Neural cell (in vitro differentiated cells): ENCODE data around the gene PABPC1L. TPM values are rescaled to one million over a fixed set of nuclear protein-coding genes. Genes with fewer than 3 reads are reported as not detected.

Experiments
- H2AFZ ChIP-seq: fragments of 200-600, 300-800 bp; sonication (generic), shearing (Covaris generic); 2 replicates; pipeline ENCODE4 v1.6.0; 2014; ENCODE audit warnings: low read depth, mild to moderate bottlenecking, antibody characterized with exemption, low read length, moderate library complexity
- H3F3A ChIP-seq: fragments of 200-600 bp; shearing (Covaris generic); 2 replicates; pipeline ENCODE4 v1.6.1; 2016; ENCODE audit warnings: mild to moderate bottlenecking, moderate library complexity, mixed read lengths, antibody characterized with exemption, low read length; ENCODE audit not compliant: insufficient read depth, poor library complexity, severe bottlenecking
- H3K27ac ChIP-seq: fragments of 200-600, 300-800 bp; sonication (generic), shearing (Covaris generic); 2 replicates; pipeline ENCODE4 v1.5.1; 2014; ENCODE audit warnings: mild to moderate bottlenecking, low read length, moderate library complexity
- H3K27me3 ChIP-seq: fragments of 300-800, 200-600 bp; sonication (generic), shearing (Covaris generic); 2 replicates; pipeline ENCODE4 v1.6.0; 2014; ENCODE audit warnings: mild to moderate bottlenecking, low read depth, low read length, moderate library complexity; ENCODE audit not compliant: insufficient read depth
- H3K36me3 ChIP-seq: fragments of 300-800, 200-600 bp; sonication (generic), shearing (Covaris generic); 2 replicates; pipeline ENCODE4 v1.5.1; 2014; ENCODE audit warnings: mild to moderate bottlenecking, antibody characterized with exemption, low read length, moderate library complexity; ENCODE audit not compliant: insufficient read depth
- H3K4me2 ChIP-seq: fragments of 300-800, 200-600 bp; sonication (generic), shearing (Covaris generic); 2 replicates; pipeline ENCODE4 v1.6.0; 2014; ENCODE audit warnings: mild to moderate bottlenecking, low read length
- H3K4me3 ChIP-seq: fragments of 300-800, 200-600 bp; sonication (generic), shearing (Covaris generic); 2 replicates; pipeline ENCODE4 v1.5.1; 2014; ENCODE audit warnings: mild to moderate bottlenecking, low read length, moderate library complexity
- H3K79me2 ChIP-seq: fragments of 200-600 bp; shearing (Covaris generic); replicated peaks from 2 replicates; pipeline ENCODE4 v1.6.0; 2014; ENCODE audit warnings: mild to moderate bottlenecking, low read length, moderate library complexity; ENCODE audit not compliant: insufficient read depth
- H3K9ac ChIP-seq: fragments of 300-800, 200-600 bp; sonication (generic), shearing (Covaris generic); 2 replicates; pipeline ENCODE4 v1.6.1; 2016; ENCODE audit warnings: mild to moderate bottlenecking, low read length, mixed read lengths
- H3K9me2 ChIP-seq: fragments of 200-600 bp; shearing (Covaris generic); 2 replicates; pipeline ENCODE4 v1.6.1; 2016; ENCODE audit warnings: mild to moderate bottlenecking, low read length, mixed read lengths; ENCODE audit not compliant: insufficient read depth
- H3K9me3 ChIP-seq: fragments of 200-600, 300-800 bp; sonication (generic), shearing (Covaris generic); 2 replicates; pipeline ENCODE4 v1.6.1; 2016; ENCODE audit warnings: mild to moderate bottlenecking, mixed run types, low read length, moderate library complexity, mixed read lengths
- H4K20me1 ChIP-seq: fragments of 200-600 bp; shearing (Covaris generic); 2 replicates; pipeline ENCODE4 v1.6.1; 2016; ENCODE audit warnings: mild to moderate bottlenecking, mixed run types; ENCODE audit not compliant: insufficient read depth
- CTCF ChIP-seq: fragments of 450-650 bp; IDR thresholded peaks from 2 replicates; pipeline ENCODE4 v1.5.1; 2014; ENCODE audit warnings: antibody characterized with exemption, mild to moderate bottlenecking, moderate library complexity; ENCODE audit not compliant: poor library complexity, severe bottlenecking
- EP300 ChIP-seq: fragments of 450-650 bp; conservative IDR thresholded peaks from 2 replicates; pipeline ENCODE4 v1.6.1; 2014; ENCODE audit warnings: antibody characterized with exemption, mild to moderate bottlenecking, moderate library complexity; ENCODE audit not compliant: poor library complexity, severe bottlenecking
- EZH2 ChIP-seq: fragments of 200-600, 300-800 bp; shearing (Covaris generic), sonication (generic); IDR thresholded peaks from 2 replicates; pipeline ENCODE4 v1.6.1; 2014; ENCODE audit warnings: antibody characterized with exemption, low read length, borderline replicate concordance, mild to moderate bottlenecking; ENCODE audit not compliant: insufficient read depth, poor library complexity, severe bottlenecking
- MXI1 ChIP-seq: fragments of 450-650 bp; conservative IDR thresholded peaks from 2 replicates; pipeline ENCODE4 v1.6.1; 2014; ENCODE audit warnings: antibody characterized with exemption, mild to moderate bottlenecking; ENCODE audit not compliant: poor library complexity, severe bottlenecking
- POLR2AphosphoS5 ChIP-seq: IDR thresholded peaks from 2 replicates; pipeline ENCODE4 v1.6.1; 2012
- RAD21 ChIP-seq: fragments of 450-650 bp; conservative IDR thresholded peaks from 2 replicates; pipeline ENCODE4 v1.6.1; 2014; ENCODE audit warnings: antibody characterized with exemption, mild to moderate bottlenecking, moderate library complexity
- SMC3 ChIP-seq: fragments of 450-650 bp; conservative IDR thresholded peaks from 2 replicates; pipeline ENCODE4 v1.6.1; 2014; ENCODE audit warnings: antibody characterized with exemption, mild to moderate bottlenecking, moderate library complexity; ENCODE audit not compliant: poor library complexity
- TAF1 ChIP-seq: IDR thresholded peaks from 2 replicates; pipeline ENCODE4 v1.6.1; 2012; ENCODE audit warnings: low read depth
- polyA plus RNA-seq: library from polyadenylated mRNA; depleted of rRNA; stranded (reverse); fragments of >200 nt; gene quantifications from 2 replicates; pipeline ENCODE4 v1.2.3, GENCODE V29; 2014
- TF ChIP-seq, protein P1 (sequence below): IDR thresholded peaks from 2 replicates; pipeline ENCODE4 v1.6.1; 2012; ENCODE audit warnings: borderline replicate concordance

The PABPC1L gene
- polyA plus RNA-seq, 1 donor from 2014 or later: 3.6 TPM

DNA sequence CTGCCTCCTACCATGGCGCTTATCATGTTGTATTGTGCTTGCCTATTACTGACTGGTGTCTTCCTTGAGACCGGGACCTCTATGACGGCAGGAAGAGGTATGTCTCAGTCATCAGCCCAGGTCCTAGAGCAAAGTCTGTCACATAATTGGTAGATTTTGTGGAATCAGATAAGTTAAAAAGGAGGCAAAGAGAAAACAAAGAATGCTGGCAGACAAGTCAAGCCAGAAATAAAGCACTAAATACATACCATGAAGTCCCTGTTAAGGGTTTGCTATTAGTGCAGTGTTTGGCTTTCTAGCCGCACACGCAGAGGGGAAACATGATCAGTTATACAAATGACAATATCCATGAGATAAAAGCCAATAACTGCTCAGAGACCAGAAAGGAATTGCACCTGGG, 44.4 kb downstream of the PABPC1L start:
- Histone ChIP-seq H2AFZ (no peak overlapping the region), H3K36me3 (peaks cover 12% of the 10 kb centered on the region), H3K27me3 (no peaks in the 10 kb centered on the region), H3K27ac (no peak overlapping the region), H3K4me2 (no peak overlapping the region), H3K9me2 (no peaks in the 10 kb centered on the region), H4K20me1 (no peaks in the 10 kb centered on the region), H3K9ac (no peak overlapping the region), H3K4me3 (no peak overlapping the region), H3K9me3 (no peaks in the 10 kb centered on the region), H3F3A (no peaks in the 10 kb centered on the region), H3K79me2 (peaks cover 11% of the 10 kb centered on the region)
- TF ChIP-seq EP300 (no peak), TAF1 (no peak), POLR2AphosphoS5 (no peak), RAD21 (no peak), CTCF (no peak), EZH2 (no peak)
- TF ChIP-seq, protein P1, sequence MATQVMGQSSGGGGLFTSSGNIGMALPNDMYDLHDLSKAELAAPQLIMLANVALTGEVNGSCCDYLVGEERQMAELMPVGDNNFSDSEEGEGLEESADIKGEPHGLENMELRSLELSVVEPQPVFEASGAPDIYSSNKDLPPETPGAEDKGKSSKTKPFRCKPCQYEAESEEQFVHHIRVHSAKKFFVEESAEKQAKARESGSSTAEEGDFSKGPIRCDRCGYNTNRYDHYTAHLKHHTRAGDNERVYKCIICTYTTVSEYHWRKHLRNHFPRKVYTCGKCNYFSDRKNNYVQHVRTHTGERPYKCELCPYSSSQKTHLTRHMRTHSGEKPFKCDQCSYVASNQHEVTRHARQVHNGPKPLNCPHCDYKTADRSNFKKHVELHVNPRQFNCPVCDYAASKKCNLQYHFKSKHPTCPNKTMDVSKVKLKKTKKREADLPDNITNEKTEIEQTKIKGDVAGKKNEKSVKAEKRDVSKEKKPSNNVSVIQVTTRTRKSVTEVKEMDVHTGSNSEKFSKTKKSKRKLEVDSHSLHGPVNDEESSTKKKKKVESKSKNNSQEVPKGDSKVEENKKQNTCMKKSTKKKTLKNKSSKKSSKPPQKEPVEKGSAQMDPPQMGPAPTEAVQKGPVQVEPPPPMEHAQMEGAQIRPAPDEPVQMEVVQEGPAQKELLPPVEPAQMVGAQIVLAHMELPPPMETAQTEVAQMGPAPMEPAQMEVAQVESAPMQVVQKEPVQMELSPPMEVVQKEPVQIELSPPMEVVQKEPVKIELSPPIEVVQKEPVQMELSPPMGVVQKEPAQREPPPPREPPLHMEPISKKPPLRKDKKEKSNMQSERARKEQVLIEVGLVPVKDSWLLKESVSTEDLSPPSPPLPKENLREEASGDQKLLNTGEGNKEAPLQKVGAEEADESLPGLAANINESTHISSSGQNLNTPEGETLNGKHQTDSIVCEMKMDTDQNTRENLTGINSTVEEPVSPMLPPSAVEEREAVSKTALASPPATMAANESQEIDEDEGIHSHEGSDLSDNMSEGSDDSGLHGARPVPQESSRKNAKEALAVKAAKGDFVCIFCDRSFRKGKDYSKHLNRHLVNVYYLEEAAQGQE: no peak

DNA sequence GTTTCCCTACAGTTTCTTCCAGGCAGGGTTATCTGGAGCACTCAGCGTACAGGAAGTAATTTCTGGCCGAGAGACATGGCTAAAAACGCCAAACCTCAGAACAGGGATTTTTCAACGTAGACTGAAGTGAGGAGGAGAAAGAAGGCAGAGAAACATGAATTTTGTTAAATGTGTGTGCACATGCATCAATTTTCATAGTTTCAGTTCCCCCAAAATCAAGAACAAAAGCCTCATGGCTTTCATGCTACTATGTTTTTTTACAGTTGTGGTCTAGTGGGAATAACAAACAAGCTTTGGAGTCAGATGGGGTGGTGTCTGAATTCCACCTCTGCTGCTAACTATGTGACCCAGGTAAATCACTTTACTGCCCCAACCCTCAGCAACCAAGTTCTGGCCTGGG, 45.4 kb downstream of the PABPC1L start:
- no peaks in the 10 kb centered on the region for H3K27me3 ChIP-seq
- H3K9me2 ChIP-seq: no peaks in the 10 kb centered on the region
- no peaks in the 10 kb centered on the region for H3F3A ChIP-seq
- H3K79me2 ChIP-seq: peaks cover 17% of the 10 kb centered on the region
- no peak overlapping the region for H2AFZ ChIP-seq
- H3K9ac ChIP-seq: no peak overlapping the region
- no peaks in the 10 kb centered on the region for H4K20me1 ChIP-seq
- TF ChIP-seq EZH2 (no peak), POLR2AphosphoS5 (no peak), RAD21 (no peak), EP300 (no peak), CTCF (no peak), MXI1 (no peak), TAF1 (no peak), SMC3 (no peak)
- TF ChIP-seq, protein P1: no peak
- H3K4me2 ChIP-seq: no peak overlapping the region
- no peak overlapping the region for H3K27ac ChIP-seq
- no peaks in the 10 kb centered on the region for H3K9me3 ChIP-seq
- no peak overlapping the region for H3K4me3 ChIP-seq
- peaks cover 10% of the 10 kb centered on the region for H3K36me3 ChIP-seq
